ENCODE data around the gene FNTB.

Gene FNTB

GRCh38 chr14:64986648-64987437 lies at the start of gene FNTB:
FNTB (plus strand) TSS chr14:64986895; CDS start chr14:64986954, 59 bp downstream.
- DNase-seq: peak; percentile 97

GRCh38 chr14:64937171-64937820 lies 49.4 kb upstream of the FNTB start:
- DNase-seq: no peak

GRCh38 chr14:64937821-64938193 lies 48.9 kb upstream of the FNTB start:
- no peak for DNase-seq

- peak; percentile 72 for DNase-seq
Observed at GRCh38 chr14:64938972-64939816, 47.5 kb upstream of the FNTB start.

- DNase-seq: no peak
Observed at GRCh38 chr14:64939817-64940190, 46.9 kb upstream of the FNTB start.

GRCh38 chr14:64940336-64940910 lies 46.3 kb upstream of the FNTB start:
- no peak for DNase-seq

- peak; percentile 87 for DNase-seq
Observed at GRCh38 chr14:64942531-64943111, 44.1 kb upstream of the FNTB start, which contains the start of gene GPX2. GPX2 (minus strand) TSS chr14:64942745; CDS start chr14:64942726, 19 bp downstream.

GRCh38 chr14:64943556-64943955 lies 43.1 kb upstream of the FNTB start:
- DNase-seq: no peak

- DNase-seq: no peak
Observed at GRCh38 chr14:64944041-64944440, 42.7 kb upstream of the FNTB start.

- no peak for DNase-seq
Observed at GRCh38 chr14:64944861-64945260, 41.8 kb upstream of the FNTB start.

GRCh38 chr14:64945431-64946178 lies 41.1 kb upstream of the FNTB start:
- no peak for DNase-seq

GRCh38 chr14:64946310-64947045 lies 40.2 kb upstream of the FNTB start:
- DNase-seq: no peak

- no peak for DNase-seq
Observed at GRCh38 chr14:64947710-64948611, 38.7 kb upstream of the FNTB start.

GRCh38 chr14:64948612-64949210 lies 38.0 kb upstream of the FNTB start:
- DNase-seq: no peak

- no peak for DNase-seq
Observed at GRCh38 chr14:64950889-64951288, 35.8 kb upstream of the FNTB start.

GRCh38 chr14:64951291-64951690 lies 35.4 kb upstream of the FNTB start:
- no peak for DNase-seq

- DNase-seq: no peak
Observed at GRCh38 chr14:64951724-64952123, 35.0 kb upstream of the FNTB start.

GRCh38 chr14:64952598-64953309 lies 33.9 kb upstream of the FNTB start:
- no peak for DNase-seq

GRCh38 chr14:64953310-64953654 lies 33.4 kb upstream of the FNTB start:
- no peak for DNase-seq

Data from NCI-H2107 (cell line).